ENCODE measurements around the gene TRIOBP. TPM values are rescaled to one million over a fixed set of nuclear protein-coding genes. Genes with fewer than 3 reads are reported as not detected.

TRIOBP gene
- total and polyA plus RNA-seq, 2 of the 13 experiments (the other 11 are each of a cell fraction or from before 2014, with no cell fraction given) = 6.1 to 15.4 TPM

GRCh38 chr22:37807410-37808293 lies 110.8 kb downstream of the TRIOBP start, which contains the start of gene GCAT (continued):
- TF ChIP-seq TFAP4 (IDR thresholded peaks at IDR 0.05; ENCODE audit: borderline replicate concordance, low read depth) (peak; percentile 45; the same call in 1 of the 2 replicates), GABPA (IDR thresholded peaks at IDR 0.05; ENCODE audit: low read depth, low read length) (peak; percentile 35; the same call in 1 of the 2 replicates), GABPA (CRISPR knock-in tag; IDR thresholded peaks at IDR 0.05; ENCODE audit: low read depth) (peak; percentile 72), RCOR2 (CRISPR knock-in tag; IDR thresholded peaks at IDR 0.05) (no peak), ZNF333 (CRISPR knock-in tag; IDR thresholded peaks at IDR 0.05; ENCODE audit: borderline replicate concordance) (no peak), KDM2A (CRISPR knock-in tag; IDR thresholded peaks at IDR 0.05; ENCODE audit: borderline replicate concordance, low read depth) (peak; percentile 95), ZBTB8A (CRISPR knock-in tag; IDR thresholded peaks at IDR 0.05; ENCODE audit: borderline replicate concordance, low read depth) (no peak; the same call in 1 of the 2 replicates), ZNF451 (CRISPR knock-in tag; IDR thresholded peaks at IDR 0.05) (peak; percentile 73; the same call in 1 of the 2 replicates), THAP8 (CRISPR knock-in tag; IDR thresholded peaks at IDR 0.05; ENCODE audit: borderline replicate concordance) (no peak), ZNF512 (CRISPR knock-in tag; IDR thresholded peaks at IDR 0.05) (peak; percentile 65; the same call in 1 of the 2 replicates), ZNF616 (CRISPR knock-in tag; IDR thresholded peaks at IDR 0.05; ENCODE audit: low read depth) (0 out of 2 replicates have a peak, but pooled peaks have one; percentile 18), YY1 (IDR thresholded peaks at IDR 0.05; ENCODE audit: insufficient read depth, insufficient replicate concordance, low read depth, low read length) (peak; percentile 9), ZFP91 (CRISPR knock-in tag; IDR thresholded peaks at IDR 0.05; ENCODE audit: borderline replicate concordance) (peak; percentile 87), SP4 (CRISPR knock-in tag; IDR thresholded peaks at IDR 0.05) (peak; percentile 94), CC2D1A (CRISPR knock-in tag; IDR thresholded peaks at IDR 0.05) (no peak), TARDBP (CRISPR knock-in tag; IDR thresholded peaks at IDR 0.05) (peak; percentile 76)
